ENCODE results near the gene AMBRA1. TPM values are rescaled to one million over a fixed set of nuclear protein-coding genes. Genes with fewer than 3 reads are reported as not detected.

Gene AMBRA1
- total RNA-seq, 1 experiment from 2014 or later, result 15.8 TPM

GRCh38 chr11:46554213-46555147, 39.3 kb downstream of the AMBRA1 start:
- Histone ChIP-seq H3K4me2 (ENCODE audit: low read length) (peak overlapping the region; percentile 68), H3K4me3 (ENCODE audit: low read length) (peak overlapping the region; percentile 25; the same call in 1 of the 2 replicates), H3K36me3 (ENCODE audit: low read depth, low read length) (no peaks in the 10 kb centered on the region), H2AFZ (ENCODE audit: low read length) (no peak overlapping the region), H3K9me2 (replicated peaks; ENCODE audit: low read length) (no peaks in the 10 kb centered on the region), H3K27ac (ENCODE audit: low read length) (peak overlapping the region; percentile 56), H3K9ac (ENCODE audit: low read length) (no peak overlapping the region), H3K27me3 (ENCODE audit: low read length) (no peaks in the 10 kb centered on the region), H4K20me1 (ENCODE audit: low read length) (peaks cover 11% of the 10 kb centered on the region), H3K4me1 (ENCODE audit: insufficient read depth, low read length) (peaks cover 36% of the 10 kb centered on the region), H3K79me2 (ENCODE audit: low read length) (peaks cover 87% of the 10 kb centered on the region), H3K9me3 (ENCODE audit: low read length) (no peaks in the 10 kb centered on the region), H3F3A (ENCODE audit: low read length, unreplicated experiment) (peaks cover 6% of the 10 kb centered on the region)
- peak; percentile 88 for DNase-seq
- ATAC-seq, result peak; percentile 70
- intact Hi-C loops (cut with micrococcal nuclease), result loop anchor here (2.0 kb wide), 1 partner anchor 62 kb away; the partner anchor contains the start of genes ATG13 and HARBI1
- ChIA-PET CTCF (interaction anchor here (0.8 kb wide), 1 partner anchor 65 kb away, joined by 4 read pairs; no protein-coding TSS in a partner anchor), POLR2A (ENCODE audit: unreplicated experiment) (interaction anchor here (0.7 kb wide), 1 partner anchor 12 kb away, joined by 3 read pairs; no protein-coding TSS in a partner anchor)
- TSS peak; percentile 91 for BruUV-seq (replicated peaks)
- TF ChIP-seq EZH2phosphoT487 (IDR thresholded peaks at IDR 0.05; ENCODE audit: borderline replicate concordance, low read length), result no peak
- TF ChIP-seq, protein P1, sequence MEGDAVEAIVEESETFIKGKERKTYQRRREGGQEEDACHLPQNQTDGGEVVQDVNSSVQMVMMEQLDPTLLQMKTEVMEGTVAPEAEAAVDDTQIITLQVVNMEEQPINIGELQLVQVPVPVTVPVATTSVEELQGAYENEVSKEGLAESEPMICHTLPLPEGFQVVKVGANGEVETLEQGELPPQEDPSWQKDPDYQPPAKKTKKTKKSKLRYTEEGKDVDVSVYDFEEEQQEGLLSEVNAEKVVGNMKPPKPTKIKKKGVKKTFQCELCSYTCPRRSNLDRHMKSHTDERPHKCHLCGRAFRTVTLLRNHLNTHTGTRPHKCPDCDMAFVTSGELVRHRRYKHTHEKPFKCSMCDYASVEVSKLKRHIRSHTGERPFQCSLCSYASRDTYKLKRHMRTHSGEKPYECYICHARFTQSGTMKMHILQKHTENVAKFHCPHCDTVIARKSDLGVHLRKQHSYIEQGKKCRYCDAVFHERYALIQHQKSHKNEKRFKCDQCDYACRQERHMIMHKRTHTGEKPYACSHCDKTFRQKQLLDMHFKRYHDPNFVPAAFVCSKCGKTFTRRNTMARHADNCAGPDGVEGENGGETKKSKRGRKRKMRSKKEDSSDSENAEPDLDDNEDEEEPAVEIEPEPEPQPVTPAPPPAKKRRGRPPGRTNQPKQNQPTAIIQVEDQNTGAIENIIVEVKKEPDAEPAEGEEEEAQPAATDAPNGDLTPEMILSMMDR (conservative IDR thresholded peaks at IDR 0.05; ENCODE audit: low read depth, low read length), result no peak
- TF ChIP-seq EZH2 (IDR thresholded peaks at IDR 0.05; ENCODE audit: low read length, unreplicated experiment), result no peak

DNA sequence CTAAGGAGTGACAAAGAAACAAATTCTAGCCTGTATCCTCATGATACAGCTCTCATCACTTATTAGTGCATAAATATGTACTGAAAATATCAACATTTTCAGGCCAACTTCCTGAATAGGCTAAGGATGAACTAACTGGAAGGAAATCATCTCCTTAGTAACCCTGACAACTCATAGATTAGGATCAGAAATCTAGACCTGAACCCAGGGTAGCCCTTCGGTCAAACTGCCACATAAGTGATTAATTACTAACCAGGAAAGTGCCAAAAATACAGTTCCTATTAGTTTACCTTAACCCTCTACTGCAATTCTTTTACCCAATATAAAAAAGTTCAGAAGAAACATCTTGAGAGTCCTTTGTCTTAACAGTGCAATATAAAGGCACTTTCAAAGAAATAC, 40.0 kb downstream of the AMBRA1 start:
- no peaks in the 10 kb centered on the region for H3K9me3 ChIP-seq (ENCODE audit: low read length)
- H3K36me3 ChIP-seq (ENCODE audit: low read depth, low read length), result no peaks in the 10 kb centered on the region
- ChIA-PET CTCF (no interaction called here), POLR2A (ENCODE audit: unreplicated experiment) (interaction anchor here (0.7 kb wide), 1 partner anchor 13 kb away, joined by 3 read pairs; no protein-coding TSS in a partner anchor)
- H3K4me2 ChIP-seq (ENCODE audit: low read length), result peak overlapping the region; percentile 68
- 0 out of 2 replicates have a peak overlapping the region, but pooled peaks have one; percentile 11 for H3K9ac ChIP-seq (ENCODE audit: low read length)
- no TSS peak for BruUV-seq (replicated peaks)
- peaks cover 6% of the 10 kb centered on the region for H3F3A ChIP-seq (ENCODE audit: low read length, unreplicated experiment)
- TF ChIP-seq EZH2phosphoT487 (IDR thresholded peaks at IDR 0.05; ENCODE audit: borderline replicate concordance, low read length), result no peak
- TF ChIP-seq, protein P1 (conservative IDR thresholded peaks at IDR 0.05; ENCODE audit: low read depth, low read length), result no peak
- no peak overlapping the region for H2AFZ ChIP-seq (ENCODE audit: low read length)
- DNase-seq (peak; percentile 35), ATAC-seq (peak; percentile 14; the same call in 1 of the 2 replicates)
- H3K27me3 ChIP-seq (ENCODE audit: low read length), result no peaks in the 10 kb centered on the region
- peak overlapping the region; percentile 25; the same call in 1 of the 2 replicates for H3K4me3 ChIP-seq (ENCODE audit: low read length)
- peaks cover 11% of the 10 kb centered on the region for H4K20me1 ChIP-seq (ENCODE audit: low read length)
- intact Hi-C loops (cut with micrococcal nuclease), result loop anchor here (2.0 kb wide), 1 partner anchor 63 kb away; the partner anchor contains the start of genes ATG13 and HARBI1
- H3K4me1 ChIP-seq (ENCODE audit: insufficient read depth, low read length), result peaks cover 36% of the 10 kb centered on the region
- H3K9me2 ChIP-seq (replicated peaks; ENCODE audit: low read length), result no peaks in the 10 kb centered on the region
- H3K79me2 ChIP-seq (ENCODE audit: low read length), result peaks cover 87% of the 10 kb centered on the region
- peak overlapping the region; percentile 56 for H3K27ac ChIP-seq (ENCODE audit: low read length)
